ENCODE data around the gene C19orf73.

The C19orf73 gene, protein sequence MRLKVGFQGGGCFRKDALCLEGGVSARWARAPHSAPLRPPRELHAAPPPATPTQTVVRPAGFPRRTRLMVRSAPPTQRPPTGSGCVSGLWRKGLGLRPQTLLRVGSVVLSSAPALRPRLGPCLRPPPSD

DNA sequence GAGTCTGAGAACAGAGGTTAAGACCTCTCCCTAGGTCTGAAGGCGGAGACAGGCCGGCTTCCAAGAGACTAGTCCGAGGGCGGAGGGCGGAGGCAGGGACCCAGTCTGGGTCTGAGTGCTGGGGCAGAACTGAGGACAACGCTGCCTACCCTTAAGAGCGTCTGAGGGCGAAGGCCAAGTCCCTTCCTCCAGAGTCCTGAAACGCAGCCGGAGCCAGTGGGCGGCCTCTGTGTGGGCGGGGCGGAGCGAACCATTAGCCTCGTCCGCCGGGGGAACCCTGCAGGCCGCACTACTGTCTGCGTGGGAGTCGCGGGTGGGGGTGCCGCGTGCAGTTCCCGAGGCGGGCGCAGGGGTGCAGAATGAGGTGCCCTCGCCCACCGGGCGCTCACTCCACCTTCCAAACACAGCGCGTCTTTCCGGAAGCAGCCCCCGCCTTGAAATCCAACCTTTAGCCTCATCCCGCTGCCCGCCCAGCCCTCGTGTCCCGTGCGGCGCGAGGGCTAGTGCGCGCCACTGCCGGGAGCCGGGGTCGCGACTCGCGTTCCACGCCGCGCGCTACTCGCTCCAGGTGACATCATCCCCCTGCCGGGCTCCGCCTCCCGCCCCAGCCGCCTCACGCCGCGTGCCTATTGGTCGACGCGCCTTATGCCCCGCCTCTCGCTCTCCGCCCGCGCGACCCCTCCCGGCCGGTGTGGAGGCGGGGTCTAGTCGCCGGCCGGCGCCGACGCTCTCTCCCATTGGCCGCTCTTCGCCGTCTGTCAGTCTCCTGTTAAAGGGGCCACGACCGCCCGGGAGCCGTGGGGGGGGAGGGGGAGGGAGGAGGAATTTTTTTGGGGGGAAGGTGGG is at the start of gene C19orf73:
TSS of gene C19orf73 (minus strand) at position 579 of the 846 bp plus-strand sequence. CDS start at position 458, 121 bp downstream.
- peak; percentile 98 for DNase-seq

DNA sequence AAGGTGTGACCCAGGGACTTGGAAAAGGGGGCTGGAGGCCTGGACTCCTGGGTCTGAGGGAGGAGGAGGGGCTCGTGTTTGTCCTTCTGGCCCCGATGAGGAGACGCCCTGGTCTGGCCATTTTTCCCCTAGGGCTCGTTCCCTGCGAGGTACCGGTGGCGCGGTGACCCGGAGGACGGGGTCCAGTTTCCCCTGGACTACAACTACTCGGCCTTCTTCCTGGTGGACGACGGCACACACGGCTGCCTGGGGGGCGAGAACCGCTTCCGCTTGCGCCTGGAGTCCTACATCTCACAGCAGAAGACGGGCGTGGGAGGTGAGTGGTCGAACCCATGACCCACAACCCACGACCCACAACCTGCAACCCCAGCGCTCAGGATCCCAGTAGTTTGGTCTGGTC is 49.5 kb upstream of the C19orf73 start:
- DNase-seq: no peak

DNA sequence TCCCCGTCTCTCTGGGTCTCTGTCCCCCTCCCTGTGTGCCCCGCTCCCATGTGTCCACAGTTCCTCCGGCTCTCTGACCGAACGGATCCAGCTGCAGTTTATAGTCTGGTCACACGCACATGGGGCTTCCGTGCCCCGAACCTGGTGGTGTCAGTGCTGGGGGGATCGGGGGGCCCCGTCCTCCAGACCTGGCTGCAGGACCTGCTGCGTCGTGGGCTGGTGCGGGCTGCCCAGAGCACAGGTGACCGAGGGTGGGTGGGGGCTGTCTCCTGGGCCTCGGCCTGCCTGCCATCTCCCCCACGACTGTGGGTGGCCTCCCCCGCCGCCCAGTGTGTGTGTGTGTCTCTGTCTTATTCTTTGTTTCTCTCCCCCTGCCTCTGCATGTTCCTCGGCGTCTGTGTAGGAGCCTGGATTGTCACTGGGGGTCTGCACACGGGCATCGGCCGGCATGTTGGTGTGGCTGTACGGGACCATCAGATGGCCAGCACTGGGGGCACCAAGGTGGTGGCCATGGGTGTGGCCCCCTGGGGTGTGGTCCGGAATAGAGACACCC is 49.0 kb upstream of the C19orf73 start:
- DNase-seq: no peak

DNA sequence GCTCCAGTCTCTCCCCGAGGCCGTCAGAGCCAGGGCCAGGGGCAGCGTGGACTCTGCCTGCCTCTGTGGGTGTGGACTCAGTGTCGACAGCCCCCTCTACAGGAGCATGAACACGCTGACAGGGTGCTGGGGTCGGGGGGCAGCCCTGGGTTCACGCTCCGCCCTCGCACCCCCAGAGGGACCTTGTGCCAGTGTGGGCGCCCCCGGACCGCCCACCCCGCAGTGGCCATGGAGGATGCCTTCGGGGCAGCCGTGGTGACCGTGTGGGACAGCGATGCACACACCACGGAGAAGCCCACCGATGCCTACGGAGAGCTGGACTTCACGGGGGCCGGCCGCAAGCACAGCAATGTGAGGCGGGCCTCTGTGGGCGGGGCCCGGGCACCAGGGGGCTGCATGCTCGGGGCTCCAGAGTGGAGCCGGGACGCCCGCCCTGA is 46.9 kb upstream of the C19orf73 start:
- no peak for DNase-seq

DNA sequence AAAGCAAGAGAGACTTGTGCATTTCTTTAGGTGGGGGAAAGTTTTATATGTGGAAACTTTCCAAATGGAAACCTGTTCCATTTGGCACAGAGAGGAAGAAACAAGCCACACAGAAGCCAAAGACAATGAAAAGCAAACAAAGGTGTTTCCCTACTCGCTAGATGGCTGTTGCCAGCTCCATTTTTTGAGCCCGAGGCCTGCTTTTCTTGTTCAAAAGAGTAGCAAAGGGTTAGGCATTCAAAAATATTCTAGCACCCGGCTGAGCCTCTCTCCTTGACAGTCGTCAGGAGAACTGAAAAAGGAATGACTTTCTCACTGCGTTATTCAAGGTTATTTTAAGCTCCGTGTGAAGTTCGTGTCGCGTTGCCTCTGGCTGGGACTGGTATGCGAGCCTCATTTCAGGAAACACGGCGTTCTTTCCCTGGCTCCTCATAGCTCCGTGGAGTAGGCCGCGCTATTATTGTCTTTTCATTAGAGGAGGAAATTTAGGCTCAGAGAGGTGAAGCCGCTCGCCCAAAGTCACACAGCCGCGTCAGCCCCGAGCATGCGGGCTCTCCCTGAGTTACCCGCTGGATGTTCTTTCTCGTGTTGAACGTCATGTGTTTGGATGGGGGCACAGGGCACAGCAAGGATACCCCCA is 46.3 kb upstream of the C19orf73 start:
- DNase-seq: no peak

DNA sequence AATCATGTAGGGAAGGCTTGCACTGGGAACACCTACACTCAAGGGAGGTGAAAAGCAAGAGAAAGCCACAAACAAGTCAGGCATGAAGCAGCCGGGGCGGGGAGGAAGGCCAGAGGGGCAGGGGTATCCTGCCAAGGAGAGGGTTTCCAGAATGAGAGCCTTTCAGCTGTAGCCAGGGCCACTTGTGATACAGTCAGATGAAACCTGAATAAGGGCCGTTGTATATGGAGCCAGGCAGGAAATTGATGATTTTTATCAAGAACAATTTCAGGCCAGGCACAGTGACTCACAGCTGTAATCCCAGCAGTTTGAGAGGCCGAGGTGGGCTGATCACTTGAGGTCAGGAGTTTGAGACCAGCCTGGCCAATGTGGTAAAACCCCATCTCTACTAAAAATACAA is 43.0 kb upstream of the C19orf73 start:
- no peak for DNase-seq

DNA sequence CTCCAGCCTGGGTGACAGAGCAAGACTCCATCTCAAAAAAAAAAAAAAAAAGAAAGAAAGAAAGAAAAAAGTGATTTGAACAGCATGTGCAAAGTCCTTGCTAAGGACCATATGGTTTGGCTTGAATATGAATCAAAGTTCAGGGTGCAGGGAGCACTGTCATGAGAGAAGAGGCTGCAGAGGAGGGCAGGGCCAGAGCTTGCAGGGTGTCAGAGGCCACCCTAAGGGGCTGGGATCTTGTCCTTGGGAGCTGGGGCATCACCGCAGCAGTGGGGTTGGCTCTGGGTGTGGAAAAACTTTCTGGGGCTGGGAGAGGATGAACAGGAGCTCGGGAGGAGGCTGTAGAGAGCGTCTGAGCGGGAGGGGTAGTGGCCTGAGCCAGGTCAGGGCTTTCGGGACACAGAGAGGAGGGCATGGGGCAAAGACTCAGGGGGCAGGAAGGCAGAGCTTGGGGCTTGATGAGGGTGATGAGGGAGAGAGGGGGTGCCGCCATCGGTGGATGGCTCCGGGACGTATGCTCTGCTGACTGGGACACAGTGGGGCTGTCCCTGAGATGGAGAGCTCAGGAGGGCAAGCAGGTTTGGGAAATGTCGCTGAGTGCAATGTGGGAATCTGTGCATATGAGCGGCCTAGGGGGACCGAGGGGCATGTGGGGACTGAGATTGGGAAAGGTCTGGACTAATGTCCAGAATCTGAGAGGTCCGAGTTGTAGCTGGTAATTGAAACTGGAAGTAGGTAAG is 41.7 kb upstream of the C19orf73 start:
- DNase-seq: no peak

DNA sequence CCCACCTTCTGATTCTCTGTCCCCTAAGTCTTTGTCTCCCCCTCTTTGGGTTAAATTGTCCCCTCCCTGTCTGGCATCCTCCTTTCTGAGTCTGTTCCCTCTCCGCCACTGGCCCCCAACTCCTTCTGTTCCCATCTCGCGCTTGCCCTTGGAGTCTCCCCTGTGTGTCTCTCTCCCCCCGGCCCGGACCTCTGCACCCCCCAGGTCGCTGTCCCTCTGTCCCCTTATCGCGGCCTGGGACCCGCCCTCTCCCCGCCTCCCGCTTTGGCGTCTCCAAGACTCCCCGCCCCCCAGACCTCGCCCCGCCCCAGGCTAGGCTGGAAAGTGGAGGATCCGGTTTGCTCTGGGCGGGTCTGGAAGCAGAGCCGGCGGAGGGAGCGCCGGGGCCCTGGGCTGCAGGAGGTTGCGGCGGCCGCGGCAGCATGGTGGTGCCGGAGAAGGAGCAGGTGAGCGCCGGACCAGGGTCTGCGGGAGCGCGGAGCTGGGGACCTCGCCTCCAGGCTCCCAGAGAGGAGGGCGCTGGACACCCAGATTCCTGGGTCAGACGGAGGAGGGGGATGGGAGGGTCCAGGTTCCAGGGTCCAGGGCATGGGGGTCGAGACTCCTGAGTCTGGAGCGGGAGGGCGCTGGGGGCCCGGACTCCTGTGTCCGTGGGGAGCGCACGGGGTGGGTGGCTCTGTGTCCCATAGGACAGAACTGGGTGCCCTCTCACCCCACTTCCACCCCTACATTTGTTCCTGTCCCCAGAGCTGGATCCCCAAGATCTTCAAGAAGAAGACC is 38.7 kb upstream of the C19orf73 start, which contains the start of gene TRPM4:
TSS of gene TRPM4 (plus strand) at position 348 of the 780 bp plus-strand sequence. CDS start at position 423, 75 bp downstream.
- DNase-seq: no peak

DNA sequence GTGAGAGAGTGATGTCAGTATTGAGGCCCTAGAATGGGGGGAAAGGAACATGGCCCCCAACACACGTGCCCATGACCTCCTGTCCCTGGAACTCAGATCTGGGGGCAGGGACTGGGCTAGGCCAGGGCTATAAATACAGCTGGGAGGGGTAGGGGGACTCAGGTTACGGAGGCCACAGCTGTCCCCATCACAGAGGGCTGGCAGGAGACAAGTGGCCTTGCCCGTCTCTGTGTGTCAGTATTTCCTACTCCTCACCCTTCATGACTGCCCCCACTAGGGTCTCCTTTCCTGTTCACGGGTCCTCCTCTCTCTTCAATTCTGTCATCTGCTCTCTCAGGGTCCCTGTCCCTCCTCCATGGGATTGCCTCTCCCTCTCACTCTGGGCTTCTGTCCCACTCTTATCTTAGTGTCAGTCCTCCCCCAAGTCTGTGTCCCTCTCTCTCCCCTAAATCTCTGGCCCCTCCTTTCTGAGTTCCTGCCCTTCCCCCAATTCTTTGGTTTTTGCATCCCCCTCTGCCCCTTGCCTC is 36.9 kb upstream of the C19orf73 start:
- DNase-seq: no peak

DNA sequence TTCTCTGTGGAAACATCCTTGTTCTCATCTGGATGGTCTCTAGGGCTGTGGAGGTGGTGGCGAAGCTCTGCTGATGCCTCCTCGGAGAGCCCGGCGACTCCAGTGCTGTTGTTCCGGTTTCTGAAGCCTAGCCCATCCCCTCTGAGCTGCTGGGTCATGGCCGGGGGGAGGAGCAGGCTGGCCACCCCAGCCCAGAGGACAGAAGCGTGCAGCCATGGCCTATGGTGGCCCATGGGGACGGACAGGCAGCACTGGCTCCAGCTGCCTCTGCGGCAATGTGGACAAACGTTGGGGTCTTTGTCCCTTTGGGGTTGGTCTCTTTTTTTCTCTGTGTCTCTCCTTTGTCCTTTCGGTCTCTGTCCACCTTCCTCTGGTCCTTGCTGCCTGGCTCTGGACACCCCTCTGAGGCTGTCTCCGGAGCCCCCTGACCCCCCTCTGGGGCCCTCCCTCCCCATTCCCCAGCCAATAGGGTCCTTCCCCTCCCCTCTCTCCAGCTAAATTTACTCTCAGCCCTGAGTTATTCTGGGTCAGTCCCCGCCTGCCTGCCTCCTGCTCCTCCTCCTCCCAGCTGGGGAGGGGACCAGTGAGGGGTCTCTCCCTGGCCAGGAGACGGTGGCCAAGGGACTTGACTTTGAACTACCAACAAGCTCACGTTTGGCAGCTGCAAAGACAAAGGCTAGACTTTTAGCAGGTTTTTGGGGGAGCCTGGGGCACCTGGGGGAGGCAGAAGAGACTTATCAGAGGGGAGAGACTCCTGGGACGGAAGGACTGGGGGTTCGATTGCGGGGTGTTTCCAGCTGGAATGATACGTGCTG is 36.3 kb upstream of the C19orf73 start, which contains the start of gene HRC:
TSS of gene HRC (minus strand) at position 392 of the 815 bp plus-strand sequence. CDS start at position 233, 159 bp downstream.
- no peak for DNase-seq

DNA sequence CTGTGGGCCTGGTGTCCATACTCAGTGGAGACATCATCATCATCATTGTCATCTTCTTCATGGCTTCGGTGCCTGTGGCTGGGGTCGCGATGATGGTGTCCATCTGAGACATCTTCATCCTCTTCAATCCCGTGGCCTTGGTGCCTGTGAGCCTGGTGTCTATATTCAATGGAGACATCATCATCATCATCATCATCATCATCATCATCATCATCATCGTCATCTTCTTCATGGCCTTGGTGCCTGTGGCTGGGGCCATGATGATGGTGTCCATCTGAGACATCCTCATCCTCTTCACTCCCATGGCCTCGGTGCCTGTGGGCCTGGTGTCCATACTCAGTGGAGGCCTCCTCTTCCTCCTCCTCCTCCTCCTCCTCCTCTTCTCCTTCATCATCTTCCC is 35.3 kb upstream of the C19orf73 start:
- no peak for DNase-seq

DNA sequence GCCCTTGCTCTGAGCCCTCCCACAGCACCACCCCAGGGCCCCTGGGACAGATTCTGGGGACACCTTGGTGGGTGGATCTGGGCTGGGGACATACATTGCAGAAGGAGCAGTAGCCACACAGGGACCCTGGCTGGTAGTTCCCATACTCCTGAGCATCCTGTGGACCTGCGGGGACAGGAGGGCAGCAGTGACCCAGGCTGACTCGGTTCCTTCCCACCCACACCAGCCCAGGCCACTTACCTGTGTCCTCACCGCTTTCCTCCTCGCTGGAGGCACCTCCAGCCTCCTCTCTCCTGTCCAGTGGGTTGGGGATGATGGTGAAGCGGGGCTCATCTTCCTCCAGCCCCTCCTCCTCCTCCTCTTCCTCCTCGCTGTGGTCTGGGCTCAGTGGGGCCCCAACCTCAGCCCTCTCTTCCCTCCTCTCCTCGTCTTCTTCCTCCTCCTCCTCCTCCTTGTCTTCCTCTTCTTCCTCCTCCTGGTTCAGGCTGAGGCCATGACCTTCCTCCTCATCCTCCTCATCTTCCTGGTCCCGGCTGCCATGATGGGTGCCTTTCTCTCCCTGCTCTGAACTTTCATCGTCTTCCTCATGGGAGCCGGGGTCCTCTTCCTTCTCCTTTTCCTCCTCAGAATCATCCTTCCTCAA is 34.3 kb upstream of the C19orf73 start:
- DNase-seq: no peak

DNA sequence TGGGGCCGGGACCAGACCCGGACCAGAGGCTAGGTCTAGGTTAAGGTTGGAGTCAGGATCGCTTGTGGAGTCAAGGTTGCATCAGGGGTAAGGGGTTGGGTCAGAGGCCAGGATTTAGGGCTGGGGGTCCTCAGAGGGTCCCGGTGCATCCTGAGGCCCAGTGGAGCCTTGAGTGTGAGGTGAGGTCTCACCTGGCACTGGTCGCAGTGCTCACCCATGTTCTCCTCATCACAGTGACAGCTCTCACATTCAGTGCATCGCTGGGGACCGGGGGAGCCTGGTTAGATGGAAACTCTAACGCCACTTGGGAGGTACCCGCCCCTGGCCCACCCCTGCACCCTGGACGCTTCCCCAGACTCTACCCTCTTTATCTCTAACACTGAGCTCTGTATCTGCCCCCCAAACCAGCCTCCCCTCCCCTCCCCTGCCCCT is 33.2 kb upstream of the C19orf73 start:
- no peak for DNase-seq

DNA sequence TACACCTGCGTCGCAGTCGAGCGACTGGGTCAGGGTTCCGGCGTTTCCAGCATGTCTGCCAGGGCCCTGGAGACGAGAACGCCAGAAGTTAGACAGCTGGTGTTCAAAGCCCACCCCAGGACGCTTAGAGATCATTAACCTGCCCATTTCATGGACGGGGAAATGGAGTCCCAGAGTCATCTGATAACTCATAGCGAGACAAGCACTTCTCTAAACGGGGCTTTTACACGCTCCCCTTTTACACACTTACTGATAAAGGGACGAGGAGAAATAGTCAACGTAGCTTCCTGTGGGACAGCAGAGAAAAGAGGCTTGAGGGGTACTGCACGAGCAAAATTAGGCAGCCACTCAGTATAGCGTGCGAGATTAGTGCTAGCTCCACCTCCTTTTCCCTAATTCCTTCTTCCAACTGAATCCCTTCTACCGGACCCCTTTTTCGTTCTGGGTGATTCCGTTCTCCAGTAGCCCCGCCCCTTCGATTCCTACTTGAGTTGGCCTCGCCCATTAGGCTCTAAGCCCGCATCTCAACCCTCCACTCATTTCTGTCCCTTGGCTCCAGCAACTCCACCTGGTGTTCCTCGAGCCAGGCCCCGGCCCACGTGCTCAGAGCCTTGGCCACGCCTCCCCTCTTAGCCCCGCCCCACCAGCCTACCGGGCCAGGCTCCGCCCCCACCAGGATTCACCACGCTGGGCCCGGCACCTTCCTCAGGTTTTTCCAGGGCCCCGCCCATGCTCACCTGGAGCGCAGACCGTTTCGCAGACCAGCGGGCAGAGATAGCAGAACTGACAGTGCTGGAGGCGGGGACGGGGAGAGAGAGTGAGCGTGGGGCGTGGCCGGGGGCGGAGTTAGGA is 32.5 kb upstream of the C19orf73 start:
- peak; percentile 59 for DNase-seq

DNA sequence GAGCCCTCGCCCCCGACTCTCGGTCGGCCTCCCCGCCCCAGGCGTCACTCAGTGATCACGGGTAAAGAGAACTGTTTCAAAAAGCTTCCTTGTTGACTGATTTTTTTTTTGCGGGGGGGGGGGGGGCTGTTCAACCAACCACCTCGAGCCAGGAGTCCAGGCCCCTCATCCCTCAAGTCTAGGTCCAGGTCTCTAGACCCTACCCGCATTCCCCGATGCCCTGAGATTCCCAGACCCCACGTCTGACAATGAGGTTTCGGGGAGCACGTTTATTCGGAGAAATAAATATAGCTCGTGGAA is 32.0 kb upstream of the C19orf73 start:
- no peak for DNase-seq

DNA sequence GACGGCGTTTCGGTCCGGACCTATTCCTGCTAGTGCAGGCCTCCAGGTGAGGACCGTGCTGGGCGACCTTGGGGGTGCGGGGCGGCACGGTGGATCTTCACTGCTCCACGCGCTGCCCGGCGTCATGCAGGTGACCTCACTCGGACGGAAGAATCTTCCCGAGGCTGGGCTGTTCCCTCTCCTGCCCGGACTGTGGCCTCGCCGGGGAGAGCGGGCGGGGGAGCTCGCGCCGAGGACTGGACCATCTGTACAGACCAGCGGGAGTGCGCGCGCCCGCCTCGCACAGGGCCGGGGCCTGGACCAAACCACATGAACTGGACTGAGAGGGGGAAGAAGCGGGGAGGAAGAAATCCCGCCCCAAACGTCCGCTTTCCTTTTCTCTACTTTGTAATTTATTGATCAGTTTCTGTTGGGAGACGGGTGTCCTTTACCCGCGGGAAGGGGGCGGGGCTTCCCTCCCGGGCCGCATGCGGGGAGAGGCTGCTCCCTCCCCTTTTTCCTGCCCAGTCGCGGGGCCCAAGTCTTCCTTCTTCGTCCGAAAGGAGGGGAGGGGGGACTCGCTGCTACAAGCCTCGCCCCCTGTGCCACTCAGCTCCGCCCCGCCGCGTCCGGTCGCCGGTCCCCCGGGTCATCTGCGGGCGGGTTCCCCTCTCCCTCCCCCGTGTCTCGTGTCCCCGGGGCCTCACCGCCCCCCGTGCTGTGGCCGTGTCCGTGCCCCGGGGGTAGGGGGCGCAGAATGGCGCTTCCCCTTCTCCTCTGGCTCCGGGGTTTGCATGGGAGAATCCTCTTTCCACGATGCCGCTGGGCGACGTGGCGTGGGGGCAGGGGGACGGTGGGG is 31.4 kb upstream of the C19orf73 start:
- peak; percentile 55 for DNase-seq

DNA sequence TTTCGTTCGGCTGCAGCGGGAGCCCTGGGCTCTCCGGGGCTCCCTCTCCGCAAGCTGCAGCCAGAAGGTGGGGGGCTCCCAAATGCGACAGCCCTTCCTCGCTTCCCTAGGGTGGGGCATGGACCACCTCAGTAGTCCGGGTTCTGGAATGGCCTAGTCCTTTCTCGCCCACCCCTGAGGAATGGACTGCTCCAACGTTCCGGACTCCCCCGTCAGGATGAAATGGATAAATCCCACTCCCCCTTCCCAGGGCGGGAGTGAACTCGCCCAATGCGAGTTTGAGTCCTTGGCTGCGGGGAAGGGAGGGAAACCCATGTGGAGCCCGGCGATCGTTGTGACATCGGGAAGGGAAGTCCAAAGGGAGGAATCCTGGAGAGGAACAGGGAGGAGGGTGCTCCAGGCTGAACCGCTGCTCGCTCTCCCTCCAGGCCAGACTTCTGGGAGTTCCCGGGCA is 30.7 kb upstream of the C19orf73 start:
- DNase-seq: peak; percentile 38
